ENCODE measurements around the gene DMD.
"Not testable (repeated sequence)": the region's sequence is repeated elsewhere in the genome, so short reads cannot be mapped to it uniquely, and the experiment has no call there.

DNA sequence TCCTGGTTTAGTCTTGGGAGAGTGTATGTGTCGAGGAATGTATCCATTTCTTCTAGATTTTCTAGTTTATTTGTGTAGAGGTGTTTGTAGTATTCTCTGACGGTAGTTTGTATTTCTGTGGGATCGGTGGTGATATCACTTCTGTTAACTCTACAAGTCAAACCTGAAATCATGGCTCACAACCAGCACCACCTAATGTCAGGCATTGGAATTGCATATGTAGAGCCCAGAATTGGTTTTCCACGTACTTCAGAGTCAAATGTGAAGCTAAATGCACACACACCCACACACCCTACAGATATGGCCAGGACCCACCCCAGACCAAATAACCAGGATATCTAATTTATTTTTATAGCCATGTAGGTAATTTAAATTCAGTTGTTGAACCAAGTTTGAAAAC lies 964.7 kb downstream of the DMD start:
- not testable (repeated sequence) for TF ChIP-seq CTCF, POLR2A (IDR thresholded peaks at IDR 0.05)
